Gastroesophageal sphincter (tissue), 3 donors: ENCODE results near the gene DPYD.

Source experiments
- POLR2A ChIP-seq, 2 donors: fragments of 450-650 bp; IDR thresholded peaks; one replicate each; pipeline ENCODE4 v1.6.1; 2017; ENCODE audit warnings: antibody characterized with exemption in 2 of 2, mild to moderate bottlenecking in 2 of 2, moderate library complexity in 1 of 2
- POLR2AphosphoS5 ChIP-seq: sonication (generic); formaldehyde crosslinking; IDR thresholded peaks from one replicate; pipeline ENCODE4 v1.6.1; 2017; ENCODE audit warnings: antibody characterized with exemption
- TF ChIP-seq, protein P1 (sequence below), 4 experiments: fragments of 200-600 bp in 2 of 4; fragments of 450-650 bp in 2 of 4; sonication (generic) in 1 of 4; IDR thresholded peaks; one replicate each; pipeline ENCODE4 v1.5.1; 2017 to 2019; ENCODE audit warnings: antibody characterized with exemption in 4 of 4, mild to moderate bottlenecking in 2 of 4, moderate library complexity in 2 of 4

DNA sequence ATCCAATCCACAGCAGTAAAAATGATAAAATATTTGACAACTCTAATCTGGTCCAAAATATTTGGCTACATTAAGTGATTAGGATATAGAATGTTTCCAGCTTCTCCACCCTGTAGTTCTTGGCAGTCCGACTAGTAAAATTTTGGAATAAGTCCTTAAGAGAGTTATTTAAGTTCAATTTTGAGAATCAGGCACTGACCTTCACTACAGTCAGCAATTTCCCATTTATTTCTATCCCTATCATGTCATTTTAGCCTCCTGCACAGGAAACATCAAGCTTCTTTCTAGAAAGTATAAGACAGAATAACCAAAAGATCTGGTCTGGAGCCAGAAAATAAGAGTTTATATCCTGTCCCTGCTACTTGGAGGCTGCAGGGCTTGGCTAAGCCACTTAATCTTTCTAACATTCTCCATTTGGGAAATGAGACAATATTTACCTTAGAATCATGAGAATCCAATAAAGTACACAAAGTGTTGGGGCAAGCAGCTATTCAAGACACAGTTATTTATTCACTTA is 162.2 kb downstream of the DPYD start:
- TF ChIP-seq, protein P1, sequence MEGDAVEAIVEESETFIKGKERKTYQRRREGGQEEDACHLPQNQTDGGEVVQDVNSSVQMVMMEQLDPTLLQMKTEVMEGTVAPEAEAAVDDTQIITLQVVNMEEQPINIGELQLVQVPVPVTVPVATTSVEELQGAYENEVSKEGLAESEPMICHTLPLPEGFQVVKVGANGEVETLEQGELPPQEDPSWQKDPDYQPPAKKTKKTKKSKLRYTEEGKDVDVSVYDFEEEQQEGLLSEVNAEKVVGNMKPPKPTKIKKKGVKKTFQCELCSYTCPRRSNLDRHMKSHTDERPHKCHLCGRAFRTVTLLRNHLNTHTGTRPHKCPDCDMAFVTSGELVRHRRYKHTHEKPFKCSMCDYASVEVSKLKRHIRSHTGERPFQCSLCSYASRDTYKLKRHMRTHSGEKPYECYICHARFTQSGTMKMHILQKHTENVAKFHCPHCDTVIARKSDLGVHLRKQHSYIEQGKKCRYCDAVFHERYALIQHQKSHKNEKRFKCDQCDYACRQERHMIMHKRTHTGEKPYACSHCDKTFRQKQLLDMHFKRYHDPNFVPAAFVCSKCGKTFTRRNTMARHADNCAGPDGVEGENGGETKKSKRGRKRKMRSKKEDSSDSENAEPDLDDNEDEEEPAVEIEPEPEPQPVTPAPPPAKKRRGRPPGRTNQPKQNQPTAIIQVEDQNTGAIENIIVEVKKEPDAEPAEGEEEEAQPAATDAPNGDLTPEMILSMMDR (IDR thresholded peaks at IDR 0.05) = no peak
- TF ChIP-seq POLR2A (IDR thresholded peaks at IDR 0.05) (no peak), POLR2AphosphoS5 (no peak)
